Fibroblast of mammary gland (primary cell): ENCODE data around the gene HTRA2.
A peak's percentile ranks its signal among the peaks of the same experiment; 100 is the strongest.

Source experiments
- DNase-seq: peaks from one replicate; pipeline ENCODE4 v3.0.0-alpha.2; 2010; ENCODE audit warnings: low read depth
- H3K4me3 ChIP-seq: 2 replicates; pipeline ENCODE4 v1.5.1; 2011; ENCODE audit warnings: low read depth, mild to moderate bottlenecking, low read length, moderate library complexity; ENCODE audit not compliant: control insufficient read depth
- CTCF ChIP-seq: conservative IDR thresholded peaks from 2 replicates; pipeline ENCODE4 v1.5.1; 2011; ENCODE audit warnings: low read depth, low read length, inconsistent platforms; ENCODE audit not compliant: control insufficient read depth, insufficient read depth

Gene HTRA2

GRCh38 chr2:74573747-74574562, 44.2 kb downstream of the HTRA2 start:
- no peak overlapping the region for H3K4me3 ChIP-seq
- no peak for TF ChIP-seq CTCF
- DNase-seq, result peak; percentile 82

GRCh38 chr2:74575320-74575719, 45.6 kb downstream of the HTRA2 start:
- no peak for TF ChIP-seq CTCF
- peak; percentile 61 for DNase-seq
- no peak overlapping the region for H3K4me3 ChIP-seq

GRCh38 chr2:74576211-74576862, 46.6 kb downstream of the HTRA2 start:
- DNase-seq, result peak; percentile 85
- H3K4me3 ChIP-seq, result no peak overlapping the region
- TF ChIP-seq CTCF, result no peak

GRCh38 chr2:74576863-74577229, 47.1 kb downstream of the HTRA2 start:
- TF ChIP-seq CTCF, result peak; percentile 36
- no peak overlapping the region for H3K4me3 ChIP-seq
- DNase-seq, result peak; percentile 96

GRCh38 chr2:74577448-74577847, 47.7 kb downstream of the HTRA2 start:
- no peak for TF ChIP-seq CTCF
- peak; percentile 70 for DNase-seq
- no peak overlapping the region for H3K4me3 ChIP-seq

- H3K4me3 ChIP-seq, result no peak overlapping the region
- no peak for DNase-seq
- no peak for TF ChIP-seq CTCF
Observed at GRCh38 chr2:74578408-74578807, 48.7 kb downstream of the HTRA2 start.
